ENCODE results near the gene EPHB4. TPM values are rescaled to one million over a fixed set of nuclear protein-coding genes. Genes with fewer than 3 reads are reported as not detected.

Gene EPHB4
- total and polyA plus RNA-seq, 2 donors (not counting 3 experiments of a cell fraction or from before 2014, with no cell fraction given): 193 to 274 TPM

DNA sequence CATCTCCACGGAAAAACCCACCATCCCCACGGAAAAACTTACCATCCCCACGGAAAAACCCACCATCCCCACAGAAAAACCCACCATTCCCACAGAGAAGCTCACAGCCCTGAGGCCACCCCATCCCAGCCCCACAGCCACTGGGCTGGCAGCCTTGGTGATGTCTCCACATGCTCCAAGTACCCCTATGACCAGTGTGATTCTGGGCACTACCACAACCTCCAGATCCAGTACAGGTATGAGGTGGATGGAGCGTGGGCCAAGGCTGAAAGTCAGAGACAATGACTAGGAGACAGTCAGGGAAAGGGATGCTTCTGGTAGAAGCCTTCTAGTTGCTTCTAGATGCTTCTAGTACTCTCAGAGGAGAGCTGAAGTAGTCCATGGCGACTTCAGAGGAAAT, 74.3 kb downstream of the EPHB4 start:
- DNase-seq (ENCODE audit: low read depth, low spot score) (no peak), FAIRE-seq (no peak)
- Histone ChIP-seq H2AFZ (ENCODE audit: low read depth, low read length) (no peak overlapping the region), H3K4me3 (replicated peaks in 1 of 3; ENCODE audit: insufficient read depth in 1 of 3, low read depth in 1 of 3, low read length in 3 of 3) (no peak overlapping the region), H3K9me1 (replicated peaks; ENCODE audit: control insufficient read depth, extremely low read depth, insufficient read depth, low read length) (no peaks in the 10 kb centered on the region), H3K27ac (ENCODE audit: insufficient read depth, low read depth, low read length) (no peak overlapping the region), H3K9me3 (replicated peaks; ENCODE audit: control insufficient read depth, insufficient read depth, low read length) (no peaks in the 10 kb centered on the region), H3K4me1 (ENCODE audit: control insufficient read depth, extremely low read depth, insufficient read depth, low read length) (no peaks in the 10 kb centered on the region), H3K79me2 (ENCODE audit: control insufficient read depth, insufficient read depth, low read length) (no peaks in the 10 kb centered on the region), H3K9ac (replicated peaks; ENCODE audit: extremely low read depth, insufficient read depth, low read length) (no peak overlapping the region), H3K36me3 (ENCODE audit: control insufficient read depth in 2 of 2, extremely low read depth in 1 of 2, insufficient read depth in 2 of 2, low read length in 2 of 2) (no peaks in the 10 kb centered on the region), H3K27me3 (ENCODE audit: control insufficient read depth in 2 of 2, insufficient read depth in 2 of 2, low read length in 2 of 2) (peaks cover 9 to 13% of the 10 kb centered on the region in 2 experiments), H3K4me2 (ENCODE audit: insufficient read depth, low read length) (no peak overlapping the region), H4K20me1 (replicated peaks; ENCODE audit: control insufficient read depth, extremely low read depth, insufficient read depth, low read length) (no peaks in the 10 kb centered on the region)
- CTCF ChIA-PET: interaction anchor here (1.0 kb wide), 1 partner anchor 15 kb away, joined by 3 read pairs; no protein-coding TSS in a partner anchor
- POLR2A ChIA-PET: no interaction called here
- no TSS peak for BruUV-seq (replicated peaks)
- dilution Hi-C loops (cut with MboI; ENCODE audit: extremely low pct_ligation_motif_present, low sequenced_read_pairs): no loop called here
- intact Hi-C loops (cut with micrococcal nuclease): no loop called here
- TF ChIP-seq FOS (IDR thresholded peaks at IDR 0.05; ENCODE audit: borderline replicate concordance, insufficient read depth, low read length) (no peak), JUN (IDR thresholded peaks at IDR 0.05; ENCODE audit: borderline replicate concordance, insufficient read depth, insufficient read length, low read depth) (no peak), POLR2A (IDR thresholded peaks at IDR 0.05; ENCODE audit: low read depth, low read length) (no peak), MYC (IDR thresholded peaks at IDR 0.05; ENCODE audit: low read depth, low read length) (no peak), POLR2AphosphoS5 (IDR thresholded peaks at IDR 0.05; ENCODE audit: insufficient read depth, low read depth, low read length) (no peak), EZH2 (IDR thresholded peaks at IDR 0.05; ENCODE audit: borderline replicate concordance, low read depth, low read length, severe bottlenecking) (no peak), GATA2 (IDR thresholded peaks at IDR 0.05; ENCODE audit: insufficient read depth, insufficient read length, low read depth, low read length) (no peak)
- TF ChIP-seq, protein P1, sequence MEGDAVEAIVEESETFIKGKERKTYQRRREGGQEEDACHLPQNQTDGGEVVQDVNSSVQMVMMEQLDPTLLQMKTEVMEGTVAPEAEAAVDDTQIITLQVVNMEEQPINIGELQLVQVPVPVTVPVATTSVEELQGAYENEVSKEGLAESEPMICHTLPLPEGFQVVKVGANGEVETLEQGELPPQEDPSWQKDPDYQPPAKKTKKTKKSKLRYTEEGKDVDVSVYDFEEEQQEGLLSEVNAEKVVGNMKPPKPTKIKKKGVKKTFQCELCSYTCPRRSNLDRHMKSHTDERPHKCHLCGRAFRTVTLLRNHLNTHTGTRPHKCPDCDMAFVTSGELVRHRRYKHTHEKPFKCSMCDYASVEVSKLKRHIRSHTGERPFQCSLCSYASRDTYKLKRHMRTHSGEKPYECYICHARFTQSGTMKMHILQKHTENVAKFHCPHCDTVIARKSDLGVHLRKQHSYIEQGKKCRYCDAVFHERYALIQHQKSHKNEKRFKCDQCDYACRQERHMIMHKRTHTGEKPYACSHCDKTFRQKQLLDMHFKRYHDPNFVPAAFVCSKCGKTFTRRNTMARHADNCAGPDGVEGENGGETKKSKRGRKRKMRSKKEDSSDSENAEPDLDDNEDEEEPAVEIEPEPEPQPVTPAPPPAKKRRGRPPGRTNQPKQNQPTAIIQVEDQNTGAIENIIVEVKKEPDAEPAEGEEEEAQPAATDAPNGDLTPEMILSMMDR (IDR thresholded peaks at IDR 0.05; ENCODE audit: extremely low read depth in 1 of 2, insufficient read depth in 1 of 2, low read depth in 1 of 2, low read length in 2 of 2): no peak
- TF ChIP-seq, protein P2, sequence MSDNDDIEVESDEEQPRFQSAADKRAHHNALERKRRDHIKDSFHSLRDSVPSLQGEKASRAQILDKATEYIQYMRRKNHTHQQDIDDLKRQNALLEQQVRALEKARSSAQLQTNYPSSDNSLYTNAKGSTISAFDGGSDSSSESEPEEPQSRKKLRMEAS (IDR thresholded peaks at IDR 0.05; ENCODE audit: insufficient read depth, insufficient read length): no peak

Small RNAs within 50 kb of the gene (microRNA-seq; reads per million reads assigned to microRNA genes)
- not detected for gene MIR6875 (ENCODE audit: borderline number of aligned reads, borderline replicate concordance)

Small RNAs within 50 kb of the gene (small RNA-seq; reads per million reads assigned to genes)
- not detected for gene RN7SL750P (ENCODE audit: insufficient read depth, insufficient read length, low read depth, low replicate concordance)

Other genes with a start within 250 kb of the EPHB4 start
- gene LRCH4, start 241.4 kb downstream of the EPHB4 start, total RNA-seq: 56.1 and 61.5 TPM in 2 replicates
- gene LRCH4, start 241.4 kb downstream of the EPHB4 start, polyA plus RNA-seq: 32.1 and 40.6 TPM in 2 replicates
- 0.35 and 0.38 TPM in 2 replicates for gene FBXO24, start 241.2 kb downstream of the EPHB4 start, total RNA-seq
- 0.16 and 0.37 TPM in 2 replicates for gene FBXO24, start 241.2 kb downstream of the EPHB4 start, polyA plus RNA-seq
- gene PCOLCE, start 225.2 kb downstream of the EPHB4 start, total RNA-seq: 4.3 and 4.7 TPM in 2 replicates
- gene PCOLCE, start 225.2 kb downstream of the EPHB4 start, polyA plus RNA-seq: 1.2 and 2.5 TPM in 2 replicates
- 24.2 and 24.4 TPM in 2 replicates for gene MOSPD3, start 215.0 kb downstream of the EPHB4 start, total RNA-seq
- gene MOSPD3, start 215.0 kb downstream of the EPHB4 start, polyA plus RNA-seq: 40.7 and 53.5 TPM in 2 replicates
- gene TFR2, start 186.0 kb downstream of the EPHB4 start, total RNA-seq: 0.60 and 0.95 TPM in 2 replicates
- 0.32 and 0.37 TPM in 2 replicates for gene TFR2, start 186.0 kb downstream of the EPHB4 start, polyA plus RNA-seq
- not detected in 2 replicates for gene ACTL6B, start 171.1 kb downstream of the EPHB4 start, total RNA-seq
- gene ACTL6B, start 171.1 kb downstream of the EPHB4 start, polyA plus RNA-seq: not detected in 2 replicates
- 297 and 300 TPM in 2 replicates for gene GNB2, start 153.8 kb downstream of the EPHB4 start, total RNA-seq
- gene GNB2, start 153.8 kb downstream of the EPHB4 start, polyA plus RNA-seq: 433 and 502 TPM in 2 replicates
- gene GIGYF1, start 133.3 kb downstream of the EPHB4 start, total RNA-seq: 37.3 and 46.3 TPM in 2 replicates
- gene GIGYF1, start 133.3 kb downstream of the EPHB4 start, polyA plus RNA-seq: 13.6 and 17.2 TPM in 2 replicates
- gene POP7, start 121.4 kb downstream of the EPHB4 start, total RNA-seq: 47.4 and 48.0 TPM in 2 replicates
- gene POP7, start 121.4 kb downstream of the EPHB4 start, polyA plus RNA-seq: 48.8 and 68.2 TPM in 2 replicates
- not detected in 2 replicates for gene EPO, start 107.1 kb downstream of the EPHB4 start, total RNA-seq
- not detected in 2 replicates for gene EPO, start 107.1 kb downstream of the EPHB4 start, polyA plus RNA-seq
- gene ZAN, start 93.9 kb downstream of the EPHB4 start, total RNA-seq: not detected in 2 replicates
- gene ZAN, start 93.9 kb downstream of the EPHB4 start, polyA plus RNA-seq: not detected in 2 replicates
- 30.1 and 35.0 TPM in 2 replicates for gene SLC12A9, start 25.2 kb upstream of the EPHB4 start, total RNA-seq
- 37.0 and 37.5 TPM in 2 replicates for gene SLC12A9, start 25.2 kb upstream of the EPHB4 start, polyA plus RNA-seq
- 84.5 and 90.3 TPM in 2 replicates for gene TRIP6, start 39.9 kb upstream of the EPHB4 start, total RNA-seq
- 88.6 and 90.3 TPM in 2 replicates for gene TRIP6, start 39.9 kb upstream of the EPHB4 start, polyA plus RNA-seq
- 199 and 202 TPM in 2 replicates for gene SRRT, start 47.6 kb upstream of the EPHB4 start, total RNA-seq
- gene SRRT, start 47.6 kb upstream of the EPHB4 start, polyA plus RNA-seq: 51.9 and 58.6 TPM in 2 replicates
- gene UFSP1, start 62.2 kb upstream of the EPHB4 start, total RNA-seq: 0.93 and 1.6 TPM in 2 replicates
- gene UFSP1, start 62.2 kb upstream of the EPHB4 start, polyA plus RNA-seq: 0.84 and 1.1 TPM in 2 replicates
- 0.18 TPM in 2 replicates for gene ACHE, start 68.4 kb upstream of the EPHB4 start, total RNA-seq
- 0.28 and 0.48 TPM in 2 replicates for gene ACHE, start 68.4 kb upstream of the EPHB4 start, polyA plus RNA-seq
- not detected in 2 replicates for gene MUC3A, start 122.0 kb upstream of the EPHB4 start, total RNA-seq
- gene MUC3A, start 122.0 kb upstream of the EPHB4 start, polyA plus RNA-seq: not detected in 2 replicates
- not detected in 2 replicates for gene MUC12, start 142.0 kb upstream of the EPHB4 start, total RNA-seq
- gene MUC12, start 142.0 kb upstream of the EPHB4 start, polyA plus RNA-seq: not detected in 2 replicates
- not detected in 2 replicates for gene MUC17, start 192.6 kb upstream of the EPHB4 start, total RNA-seq
- not detected in 2 replicates for gene MUC17, start 192.6 kb upstream of the EPHB4 start, polyA plus RNA-seq

Measured in endothelial cell of umbilical vein (primary cell).